UCSD-AML1 (cell line): ENCODE results near the gene RAB43.
A peak's percentile ranks its signal among the peaks of the same experiment; 100 is the strongest.
"Not testable (repeated sequence)": the region's sequence is repeated elsewhere in the genome, so short reads cannot be mapped to it uniquely, and the experiment has no call there.

ENCODE experiments used
- DNase-seq: peaks from one replicate; lab custom pipeline; 2025; ENCODE audit not compliant: unreplicated experiment; lab: John Stamatoyannopoulos, UW

RAB43 gene

DNA sequence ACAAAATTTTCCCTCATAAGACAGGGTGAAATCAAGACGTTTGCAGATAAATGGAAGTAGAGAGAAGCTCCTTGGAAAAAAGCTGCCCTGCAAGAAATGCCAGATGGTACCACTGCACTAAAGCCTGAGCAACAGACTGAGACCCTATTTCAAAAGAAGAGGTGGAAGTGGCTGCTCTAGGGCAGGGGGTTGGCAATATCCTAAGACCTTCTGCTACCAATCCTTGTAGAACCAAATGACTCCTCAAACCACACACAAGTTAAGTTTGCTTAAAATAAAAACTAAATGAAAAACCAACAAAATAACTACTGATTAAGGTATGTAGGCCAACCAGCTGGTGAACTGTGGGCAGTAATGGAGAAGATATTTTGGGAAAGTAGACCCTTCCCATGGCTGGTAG, 21.3 kb downstream of the RAB43 start:
- DNase-seq = no peak

DNA sequence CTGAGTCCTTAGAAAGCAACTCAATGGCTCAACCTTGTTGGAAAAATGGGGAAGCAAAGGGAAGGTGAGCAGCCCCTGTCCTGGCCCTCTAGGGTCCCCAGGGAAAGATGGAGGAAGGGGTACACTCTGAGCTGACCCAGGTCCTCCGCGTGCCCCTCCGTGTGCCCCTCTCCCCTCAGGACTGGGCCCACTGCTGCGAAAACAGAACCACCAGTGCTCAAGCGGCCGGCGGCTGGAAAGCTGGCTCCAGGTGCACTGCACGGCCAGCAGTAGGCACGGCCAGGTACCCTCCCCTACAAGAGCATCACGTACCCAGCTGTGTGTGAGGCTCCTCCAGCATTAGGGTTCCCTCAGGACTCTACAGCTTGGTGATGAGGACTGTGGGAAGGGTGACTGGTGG, 26.3 kb downstream of the RAB43 start:
- DNase-seq = no peak

DNA sequence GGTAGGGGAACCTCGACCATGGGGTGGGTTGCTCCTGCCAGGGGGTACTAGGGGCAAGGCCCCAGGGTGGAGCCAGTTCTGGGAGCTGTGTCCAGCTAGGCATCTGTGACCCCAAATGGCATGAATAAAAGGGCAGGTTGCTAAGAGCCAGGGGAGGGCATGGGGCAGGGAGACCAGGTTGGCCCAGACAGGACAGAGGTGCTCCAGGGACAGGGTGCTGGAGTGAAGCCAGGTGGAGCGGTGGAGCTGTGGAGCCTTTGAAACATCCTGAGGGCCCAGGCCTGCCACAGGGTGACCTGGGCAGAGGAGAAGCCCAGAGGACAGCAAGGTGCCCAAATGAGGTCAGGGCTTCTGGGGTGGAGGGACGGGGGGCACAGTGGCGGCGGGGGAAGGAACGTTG, 33.3 kb downstream of the RAB43 start:
- DNase-seq = not testable (repeated sequence)

DNA sequence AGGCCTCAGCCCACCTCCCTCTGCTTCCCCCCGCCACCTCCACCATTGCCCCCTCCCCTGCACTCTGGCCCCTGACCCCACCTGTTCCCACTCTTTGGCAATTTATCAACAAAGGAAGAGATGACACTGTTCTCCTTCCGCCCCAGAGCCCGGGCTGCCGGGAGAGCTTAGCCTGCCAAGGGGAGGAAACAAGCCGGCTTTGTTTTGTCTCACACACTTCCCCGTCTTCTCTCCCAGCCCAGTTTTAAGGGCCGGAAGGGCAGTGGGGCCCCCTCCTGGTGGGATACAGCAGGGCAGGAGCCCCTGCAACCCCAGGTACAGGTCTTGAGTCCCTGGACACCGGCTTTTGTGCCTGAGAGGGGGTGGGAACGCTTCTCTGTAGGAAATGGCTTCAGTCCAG, 33.7 kb downstream of the RAB43 start:
- DNase-seq = peak; percentile 68

DNA sequence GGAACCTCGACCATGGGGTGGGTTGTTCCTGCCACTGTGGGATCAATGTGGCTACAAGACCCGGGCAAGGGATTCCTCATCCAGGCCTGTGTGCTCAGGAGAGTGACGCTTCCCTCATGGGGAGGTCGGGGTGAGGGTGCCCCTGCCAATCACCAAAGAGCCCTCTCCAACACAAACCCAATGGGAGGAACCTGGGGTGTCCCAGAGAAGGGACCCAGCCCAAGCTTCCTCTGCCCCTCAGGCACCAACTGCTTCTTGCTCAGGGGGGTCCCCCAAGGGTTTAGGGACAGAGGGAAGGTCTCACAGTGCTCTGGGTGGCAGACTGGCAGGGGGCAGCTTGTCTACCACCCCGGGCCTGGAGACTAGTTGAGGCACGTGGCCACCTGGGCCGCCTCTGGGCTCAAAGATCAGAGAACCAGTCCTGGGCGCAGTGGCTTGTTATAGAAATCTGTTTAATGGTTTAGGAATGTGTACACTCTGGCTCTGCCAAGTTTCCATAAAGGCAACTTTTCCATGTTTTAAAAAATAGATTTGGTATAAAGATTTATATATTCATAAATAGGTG, 34.4 kb downstream of the RAB43 start:
- no peak for DNase-seq

DNA sequence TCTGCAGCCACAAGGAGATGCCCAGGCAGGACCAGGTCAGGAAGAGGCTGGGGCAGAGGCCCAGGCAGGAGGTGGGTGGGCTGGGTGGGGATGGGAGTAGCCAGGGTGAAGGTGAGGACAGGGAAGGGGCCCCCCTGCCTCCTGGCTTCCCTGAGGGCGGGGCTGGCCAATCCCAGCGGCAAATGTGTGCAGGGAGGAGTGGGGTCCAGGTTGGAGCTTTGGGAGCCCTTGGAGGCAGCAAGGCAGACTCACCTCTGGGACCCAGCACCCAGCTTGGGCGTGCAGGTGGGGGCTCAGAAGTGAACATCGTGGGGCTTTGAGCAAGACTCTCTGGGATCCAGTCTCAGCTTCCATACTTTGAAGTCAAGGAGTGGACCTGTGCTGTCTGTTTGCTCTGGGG, 35.8 kb downstream of the RAB43 start:
- no peak for DNase-seq

DNA sequence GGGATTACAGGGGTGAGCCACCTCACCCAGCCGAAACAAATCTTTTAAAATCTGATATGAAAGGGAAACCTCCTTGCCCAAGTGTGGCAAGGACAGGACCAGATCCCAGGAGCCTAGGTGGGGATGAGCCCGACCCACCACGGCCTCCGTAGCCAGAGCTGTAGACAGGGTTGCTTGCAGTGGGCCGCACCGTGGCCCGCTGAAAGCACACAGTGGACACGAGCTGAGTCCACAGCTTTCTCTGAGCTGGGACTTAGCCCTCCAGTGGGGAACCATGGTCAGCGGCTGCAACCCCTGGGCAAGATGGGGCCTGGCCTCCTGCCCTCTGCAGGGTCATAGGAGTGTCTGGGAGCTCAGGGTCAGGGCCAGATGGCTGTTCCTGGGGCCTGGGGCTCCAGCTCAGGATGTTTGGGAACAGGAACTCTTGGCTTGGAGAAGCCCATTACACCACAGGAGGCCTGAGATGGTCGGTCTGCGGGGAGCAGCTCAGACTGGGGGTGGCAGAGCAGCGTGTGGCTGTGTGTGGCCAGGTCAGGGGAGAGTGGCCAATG, 36.4 kb downstream of the RAB43 start:
- DNase-seq = no peak

DNA sequence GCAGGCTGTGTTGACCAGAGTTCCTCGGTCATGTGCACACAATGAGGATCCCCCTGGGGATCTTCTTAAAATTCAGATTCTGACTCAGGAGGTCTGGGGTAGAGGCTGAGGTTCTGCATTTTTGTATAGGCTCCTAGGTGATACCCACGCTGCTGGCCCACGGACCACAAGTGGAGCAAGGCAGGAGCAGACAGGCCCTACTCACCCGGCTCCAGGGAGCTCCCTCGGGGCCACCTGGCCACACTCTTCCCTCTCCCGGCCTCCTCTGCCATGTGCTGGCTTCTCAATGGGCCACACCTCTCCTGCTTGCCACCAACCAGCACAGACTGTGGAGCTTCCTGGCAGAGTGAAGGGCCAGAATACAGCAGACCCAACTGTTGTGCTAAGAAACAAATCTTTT, 37.1 kb downstream of the RAB43 start:
- no peak for DNase-seq

DNA sequence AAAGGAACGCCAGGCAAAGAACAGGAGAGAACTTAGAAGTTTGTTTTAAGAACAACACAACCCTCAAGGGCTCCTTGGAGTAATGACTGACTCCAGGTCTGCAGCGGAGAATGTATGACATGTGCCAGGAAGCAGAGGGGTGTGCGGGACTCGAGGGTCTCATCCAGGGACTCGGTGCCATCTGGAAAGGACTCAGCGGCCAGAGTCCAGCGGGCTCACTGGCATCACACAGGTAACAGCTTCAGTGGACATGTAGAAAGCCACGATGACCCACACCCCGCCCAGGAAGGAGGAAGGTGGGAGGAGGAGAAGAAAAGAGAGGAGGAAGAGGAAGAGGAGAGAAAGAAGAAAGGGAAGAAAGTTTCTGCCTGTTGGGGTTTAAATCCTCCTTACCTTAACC, 39.6 kb downstream of the RAB43 start:
- DNase-seq = no peak

DNA sequence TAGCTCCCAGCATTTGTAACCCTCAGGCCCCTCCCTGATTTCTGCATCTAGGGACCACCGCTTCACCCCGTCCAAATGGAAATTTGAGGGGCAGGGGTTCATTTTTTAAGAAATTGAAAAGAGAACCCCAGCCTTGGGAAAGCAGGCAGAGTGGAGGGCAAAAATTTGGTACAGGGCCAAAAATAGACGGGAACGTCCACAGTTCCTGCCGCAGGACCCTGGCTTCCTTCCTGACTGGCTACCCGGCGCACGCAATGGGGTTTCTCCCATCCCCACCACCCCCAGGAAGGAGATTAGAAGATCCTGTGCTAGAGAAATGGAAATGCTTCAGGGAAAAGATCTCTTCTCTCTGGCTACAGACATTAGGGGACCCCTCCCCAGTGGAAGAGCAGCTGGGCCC, 40.1 kb downstream of the RAB43 start:
- DNase-seq = peak; percentile 61

DNA sequence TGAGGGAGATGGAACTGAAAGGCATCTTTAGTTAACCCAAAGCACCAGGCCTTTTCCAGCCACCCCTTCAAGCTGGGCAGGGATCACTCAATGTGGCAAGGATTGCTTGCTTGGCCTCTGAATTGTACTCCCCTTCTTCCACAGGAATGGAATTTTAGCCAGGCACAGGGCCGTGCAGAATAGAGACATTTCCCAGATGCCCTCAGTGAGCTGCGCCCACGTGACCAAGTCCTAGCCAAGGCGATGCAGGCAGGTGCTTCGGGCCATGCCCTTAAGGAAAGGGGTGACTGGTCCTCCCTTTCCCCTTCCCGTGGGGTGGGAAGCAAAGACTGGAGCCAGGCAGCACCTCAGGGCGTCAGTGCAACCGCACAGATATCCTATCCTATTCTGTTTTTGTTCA, 43.1 kb downstream of the RAB43 start:
- no peak for DNase-seq

DNA sequence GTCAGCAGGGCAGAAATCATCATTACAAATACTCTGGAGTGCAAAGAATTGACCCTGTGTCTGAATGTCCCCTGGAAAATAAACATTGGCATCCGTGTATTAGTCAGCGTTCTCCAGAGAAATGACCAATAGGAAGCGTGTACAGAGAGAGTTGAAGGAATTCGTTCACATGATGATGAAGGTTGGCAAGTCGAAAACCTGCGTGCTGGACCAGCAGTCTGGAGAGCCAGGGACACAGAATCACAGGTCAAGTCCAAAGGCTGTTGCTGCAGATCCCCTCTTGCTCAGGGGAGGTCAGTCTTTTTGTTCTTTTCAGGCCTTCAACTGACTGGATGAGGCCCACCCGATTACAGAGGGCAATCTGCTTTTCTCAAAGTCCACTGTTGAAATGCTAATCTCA, 44.4 kb downstream of the RAB43 start:
- no peak for DNase-seq

DNA sequence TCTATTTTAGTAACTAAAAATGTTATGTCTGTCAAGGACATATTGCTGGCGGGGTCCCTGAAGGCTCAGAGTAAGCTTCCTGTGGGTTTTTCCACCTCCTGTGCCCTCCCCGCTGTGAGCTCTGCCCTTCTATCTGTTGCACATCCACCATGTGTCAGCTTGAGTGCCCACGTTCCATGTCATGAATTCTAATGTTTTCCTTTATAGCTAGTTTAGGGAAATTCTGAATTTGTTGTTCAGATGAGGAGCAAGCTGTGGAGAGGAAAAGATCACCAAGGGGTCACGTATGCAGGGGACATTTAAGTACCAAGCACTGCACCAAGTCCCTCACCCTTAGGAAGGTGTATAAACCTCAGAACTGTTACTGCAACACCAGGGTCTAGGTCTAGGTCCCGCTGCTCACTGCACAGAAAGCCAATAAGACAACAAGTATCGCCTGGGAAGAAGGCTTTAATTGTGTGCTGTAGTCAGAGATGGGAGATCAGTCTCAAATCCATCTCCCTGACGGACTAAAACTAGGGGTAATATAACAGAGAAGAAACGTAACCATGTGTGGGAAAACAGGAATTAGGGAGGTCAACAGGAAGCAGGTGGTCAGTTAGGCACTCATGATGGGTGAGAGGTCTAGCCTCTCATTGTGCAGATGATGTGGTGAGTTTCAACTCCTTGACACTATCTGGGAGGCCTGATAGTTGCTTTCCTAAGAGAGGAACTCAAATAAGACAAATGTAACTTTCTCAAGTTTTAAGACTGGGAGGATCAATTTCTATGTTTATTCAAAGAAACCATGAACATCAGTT, 51.3 kb downstream of the RAB43 start:
- DNase-seq = peak; percentile 84

DNA sequence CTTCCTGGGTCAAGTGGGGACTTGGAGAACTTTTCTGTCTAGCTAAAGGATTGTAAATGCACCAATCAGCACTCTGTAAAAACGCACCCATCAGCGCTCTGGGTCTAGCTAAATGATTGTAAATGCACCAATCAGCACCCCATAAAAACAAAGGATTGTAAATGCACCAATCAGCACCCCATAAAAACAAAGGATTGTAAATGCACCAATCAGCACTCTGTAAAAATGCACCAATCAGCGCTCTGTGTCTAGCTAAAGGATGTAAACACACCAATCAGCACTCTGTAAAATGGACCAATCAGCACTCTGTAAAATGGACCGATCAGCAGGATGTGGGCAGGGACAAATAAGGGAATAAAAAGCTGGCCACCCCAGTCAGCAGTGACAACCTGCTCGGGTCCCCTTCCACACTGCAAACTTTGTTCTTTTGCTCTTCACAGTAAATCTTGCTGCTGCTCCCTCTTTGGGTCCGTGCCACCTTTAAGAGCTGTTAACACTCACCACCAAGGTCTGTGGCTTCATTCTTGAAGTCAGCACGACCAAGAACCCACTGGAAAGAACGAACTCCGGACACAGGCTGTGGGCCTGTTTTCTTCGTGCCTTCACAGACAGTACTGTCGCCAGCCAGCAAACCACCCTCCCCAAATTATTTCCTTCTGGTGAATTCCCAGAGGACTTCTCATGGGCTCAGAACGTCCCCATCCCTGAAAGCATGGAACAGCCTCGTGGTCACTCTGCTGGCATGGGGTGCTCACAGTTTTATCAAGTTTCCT, 52.1 kb downstream of the RAB43 start:
- DNase-seq = peak; percentile 84

DNA sequence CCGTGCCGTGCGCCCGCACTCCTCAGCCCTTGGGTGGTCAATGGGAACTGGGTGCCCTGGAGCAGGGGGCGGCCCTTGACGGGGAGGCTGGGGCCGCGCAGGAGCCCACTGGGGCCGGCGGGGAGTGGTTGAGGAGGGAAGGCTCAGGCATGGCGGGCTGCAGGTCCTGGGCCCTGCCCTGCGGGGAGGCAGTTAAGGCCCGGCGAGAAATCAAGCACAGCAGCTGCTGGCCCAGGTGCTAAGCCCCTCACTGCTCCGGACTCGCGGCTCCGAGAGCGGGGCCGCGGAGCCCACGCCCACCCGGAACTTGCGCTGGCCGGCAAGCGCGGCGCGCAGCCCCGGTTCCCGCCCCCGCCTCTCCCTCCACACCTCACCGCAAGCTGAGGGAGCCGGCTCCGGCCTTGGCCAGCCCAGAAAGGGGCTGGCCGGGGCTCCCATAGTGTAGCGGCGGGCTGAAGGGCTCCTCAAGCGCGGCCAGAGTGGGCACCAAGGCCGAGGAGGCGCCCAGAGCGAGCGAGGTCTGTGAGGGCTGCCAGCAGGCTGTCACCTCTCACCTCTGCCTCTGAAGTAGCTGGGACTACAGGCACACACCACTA, 53.2 kb downstream of the RAB43 start:
- no peak for DNase-seq

DNA sequence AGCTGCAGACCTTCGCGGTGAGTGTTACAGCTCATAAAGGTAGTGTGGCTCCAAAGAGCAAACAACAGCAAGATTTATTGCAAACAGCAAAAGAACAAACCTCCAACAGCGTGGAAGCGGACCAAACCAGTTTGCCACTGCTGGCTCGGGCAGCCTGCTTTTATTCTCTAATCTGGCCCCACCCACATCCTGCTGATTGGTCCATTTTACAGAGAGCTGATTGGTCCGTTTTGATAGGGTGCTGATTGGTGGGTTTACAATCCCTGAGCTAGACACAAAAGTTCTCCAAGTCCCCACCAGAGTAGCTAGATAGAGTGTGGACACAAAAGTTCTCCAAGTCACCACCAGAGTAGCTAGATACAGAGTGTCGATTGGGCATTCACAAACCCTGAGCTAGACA, 53.9 kb downstream of the RAB43 start:
- not testable (repeated sequence) for DNase-seq

DNA sequence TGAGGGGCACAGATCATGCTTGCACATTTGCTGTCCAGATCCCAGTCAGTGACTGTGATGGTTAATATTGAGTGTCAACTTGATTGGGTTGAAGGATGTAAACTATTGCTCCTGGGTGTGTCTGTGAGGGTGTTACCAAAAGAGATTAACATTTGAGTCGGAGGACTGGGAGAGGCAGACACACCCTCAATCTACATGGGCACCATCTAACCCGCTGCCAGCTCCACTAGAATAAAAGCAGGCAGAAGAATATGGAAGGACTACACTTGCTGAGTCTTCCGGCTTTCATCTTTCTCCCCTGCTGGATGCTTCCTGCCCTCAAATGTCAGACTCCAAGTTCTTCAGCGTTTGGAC, 55.9 kb downstream of the RAB43 start:
- no peak for DNase-seq

DNA sequence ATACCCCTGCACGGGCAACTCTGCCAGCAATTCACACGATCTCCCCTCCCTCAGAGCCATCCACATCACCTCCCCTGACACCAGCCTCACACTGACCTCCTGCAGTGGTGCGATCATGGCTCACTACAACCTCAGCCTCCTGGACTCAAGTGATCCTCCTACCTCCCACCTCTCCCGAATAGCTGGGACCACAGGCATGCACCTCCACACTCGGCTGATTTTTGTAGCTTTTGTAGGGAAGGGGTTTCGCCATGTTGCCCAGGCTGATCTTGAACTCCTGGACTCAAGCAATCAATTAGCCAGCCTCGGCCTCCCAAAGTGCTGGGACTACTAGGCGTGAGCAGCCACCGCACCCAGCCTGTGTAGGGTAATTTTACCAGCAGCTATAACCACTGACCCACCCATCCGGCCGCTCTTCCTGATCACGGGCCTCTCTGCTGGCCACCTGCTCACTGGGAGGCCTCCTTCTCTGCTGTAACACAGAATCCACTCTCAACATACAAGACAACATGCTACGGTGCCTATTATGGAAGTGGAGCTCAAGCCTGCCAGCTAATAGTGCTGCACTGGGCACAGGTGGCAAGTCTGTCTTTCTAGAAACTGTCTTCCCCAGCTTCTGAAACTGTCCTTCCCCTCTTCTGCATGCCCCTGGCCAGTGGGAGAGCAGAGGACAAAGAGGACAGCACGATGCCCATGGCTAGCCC, 56.4 kb downstream of the RAB43 start:
- no peak for DNase-seq

DNA sequence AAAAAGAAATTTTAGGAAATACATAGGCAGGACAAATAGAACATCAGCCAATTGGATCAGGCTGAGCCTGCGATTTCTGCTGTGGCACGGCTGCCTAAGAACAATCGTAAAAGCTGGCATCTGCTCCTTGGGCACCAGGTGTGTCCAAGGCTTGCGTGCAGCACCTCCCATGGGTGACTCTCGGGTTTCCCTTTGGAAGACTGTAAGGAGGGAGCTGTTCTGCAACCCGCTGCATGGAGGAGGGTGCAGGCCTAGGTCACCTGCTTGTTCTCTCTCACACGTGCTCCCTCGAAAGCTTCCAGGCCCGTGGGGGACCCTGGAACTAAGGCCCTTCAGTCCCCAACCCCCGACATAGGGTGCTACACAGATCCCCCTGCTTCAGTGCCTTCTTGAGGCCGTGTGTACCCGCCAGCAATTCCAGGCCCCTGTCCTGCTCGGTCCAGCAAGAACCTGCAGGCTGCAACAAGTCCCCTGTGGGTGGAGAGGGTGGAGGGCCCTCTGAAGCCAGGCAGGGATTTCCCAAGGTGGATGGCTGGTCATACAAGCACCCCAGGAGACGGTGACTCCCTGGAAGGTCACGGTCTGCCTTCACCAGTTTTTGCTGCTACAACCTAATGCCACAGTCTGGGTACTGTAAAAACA, 57.6 kb downstream of the RAB43 start:
- DNase-seq = no peak

DNA sequence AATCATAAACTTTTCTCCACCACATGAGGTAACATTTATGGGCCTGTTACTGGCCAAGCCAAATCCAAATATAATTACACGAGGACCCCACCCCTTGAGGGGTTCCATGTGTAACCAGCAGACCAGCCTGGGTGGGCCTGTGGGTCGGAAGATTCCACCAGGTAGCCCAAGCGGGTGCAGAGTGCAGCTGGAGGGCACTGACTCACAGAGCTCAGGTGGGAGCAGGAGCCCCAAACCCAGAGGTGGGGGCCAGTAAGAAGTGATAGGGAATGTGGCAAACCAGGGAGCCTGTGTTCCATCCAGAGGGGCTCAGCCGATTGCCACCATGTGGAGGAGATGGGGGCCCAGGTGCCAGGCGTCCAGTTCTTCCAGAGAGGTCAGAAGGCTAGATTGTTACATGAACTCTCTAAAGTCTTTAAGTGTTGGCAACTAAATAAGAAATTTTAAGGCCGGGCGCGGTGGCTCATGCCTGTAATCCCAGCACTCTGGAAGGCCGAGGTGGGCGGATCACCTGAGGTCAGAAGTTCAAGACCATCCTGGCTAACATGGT, 58.4 kb downstream of the RAB43 start:
- DNase-seq = no peak
